Measurements from ENCODE around the gene B3GNT4.
"Not testable (repeated sequence)": the region's sequence is repeated elsewhere in the genome, so short reads cannot be mapped to it uniquely, and the experiment has no call there.

Gene B3GNT4

GRCh38 chr12:122189626-122190475 is 13.7 kb upstream of the B3GNT4 start:
- DNase-seq (ENCODE audit: low read depth, low spot score) = no peak

- DNase-seq (ENCODE audit: low read depth, low spot score) = peak; percentile 30
Observed at GRCh38 chr12:122190842-122191668, 12.5 kb upstream of the B3GNT4 start.

- no peak for DNase-seq (ENCODE audit: low read depth, low spot score)
Observed at GRCh38 chr12:122192441-122192840, 11.1 kb upstream of the B3GNT4 start.

- no peak for DNase-seq (ENCODE audit: low read depth, low spot score)
Observed at GRCh38 chr12:122194804-122195203, 8.7 kb upstream of the B3GNT4 start.

GRCh38 chr12:122195405-122195804 is 8.1 kb upstream of the B3GNT4 start:
- DNase-seq (ENCODE audit: low read depth, low spot score) = no peak

- DNase-seq (ENCODE audit: low read depth, low spot score) = no peak
Observed at GRCh38 chr12:122197612-122197966, 5.9 kb upstream of the B3GNT4 start.

- DNase-seq (ENCODE audit: low read depth, low spot score) = no peak
Observed at GRCh38 chr12:122199484-122200355, 3.8 kb upstream of the B3GNT4 start.

GRCh38 chr12:122200541-122201175 is 2.9 kb upstream of the B3GNT4 start:
- no peak for DNase-seq (ENCODE audit: low read depth, low spot score)

- no peak for DNase-seq (ENCODE audit: low read depth, low spot score)
Observed at GRCh38 chr12:122201381-122201780, 2.1 kb upstream of the B3GNT4 start.

GRCh38 chr12:122202017-122202416 is 1.5 kb upstream of the B3GNT4 start:
- DNase-seq (ENCODE audit: low read depth, low spot score) = no peak

- not testable (repeated sequence) for DNase-seq (ENCODE audit: low read depth, low spot score)
Observed at GRCh38 chr12:122202811-122203210, 698 bp upstream of the B3GNT4 start.

GRCh38 chr12:122204167-122205052 is 901 bp downstream of the B3GNT4 start:
- no peak for DNase-seq (ENCODE audit: low read depth, low spot score)

- no peak for DNase-seq (ENCODE audit: low read depth, low spot score)
Observed at GRCh38 chr12:122205053-122205925, 1.8 kb downstream of the B3GNT4 start.

GRCh38 chr12:122206111-122206881 is 2.8 kb downstream of the B3GNT4 start:
- DNase-seq (ENCODE audit: low read depth, low spot score) = no peak

GRCh38 chr12:122206976-122207375 is 3.5 kb downstream of the B3GNT4 start:
- DNase-seq (ENCODE audit: low read depth, low spot score) = no peak

GRCh38 chr12:122207391-122207790 is 3.9 kb downstream of the B3GNT4 start:
- DNase-seq (ENCODE audit: low read depth, low spot score) = no peak

GRCh38 chr12:122208073-122208820 is 4.7 kb downstream of the B3GNT4 start:
- no peak for DNase-seq (ENCODE audit: low read depth, low spot score)

- no peak for DNase-seq (ENCODE audit: low read depth, low spot score)
Observed at GRCh38 chr12:122215771-122216170, 12.3 kb downstream of the B3GNT4 start.

Measured in activated naive CD8-positive, alpha-beta T cell treated with anti-CD3 and anti-CD28 coated beads, Interleukin-2, amount 50 U/mL, for 16 hours (primary cell).